PC-9 (cell line): ENCODE measurements around the gene WNT8B.

Source experiments
- EZH2 ChIP-seq: fragments of 200-600 bp; sonication (generic); IDR thresholded peaks from 2 replicates; pipeline ENCODE4 v1.8.0; 2017; ENCODE audit warnings: antibody characterized with exemption, low read depth
- TF ChIP-seq, protein P1 (sequence below): fragments of 200-600 bp; sonication (generic); conservative IDR thresholded peaks from 2 replicates; pipeline ENCODE4 v1.6.1; 2017; ENCODE audit warnings: mixed run types, antibody characterized with exemption, mild to moderate bottlenecking, moderate library complexity

- TF ChIP-seq, protein P1, sequence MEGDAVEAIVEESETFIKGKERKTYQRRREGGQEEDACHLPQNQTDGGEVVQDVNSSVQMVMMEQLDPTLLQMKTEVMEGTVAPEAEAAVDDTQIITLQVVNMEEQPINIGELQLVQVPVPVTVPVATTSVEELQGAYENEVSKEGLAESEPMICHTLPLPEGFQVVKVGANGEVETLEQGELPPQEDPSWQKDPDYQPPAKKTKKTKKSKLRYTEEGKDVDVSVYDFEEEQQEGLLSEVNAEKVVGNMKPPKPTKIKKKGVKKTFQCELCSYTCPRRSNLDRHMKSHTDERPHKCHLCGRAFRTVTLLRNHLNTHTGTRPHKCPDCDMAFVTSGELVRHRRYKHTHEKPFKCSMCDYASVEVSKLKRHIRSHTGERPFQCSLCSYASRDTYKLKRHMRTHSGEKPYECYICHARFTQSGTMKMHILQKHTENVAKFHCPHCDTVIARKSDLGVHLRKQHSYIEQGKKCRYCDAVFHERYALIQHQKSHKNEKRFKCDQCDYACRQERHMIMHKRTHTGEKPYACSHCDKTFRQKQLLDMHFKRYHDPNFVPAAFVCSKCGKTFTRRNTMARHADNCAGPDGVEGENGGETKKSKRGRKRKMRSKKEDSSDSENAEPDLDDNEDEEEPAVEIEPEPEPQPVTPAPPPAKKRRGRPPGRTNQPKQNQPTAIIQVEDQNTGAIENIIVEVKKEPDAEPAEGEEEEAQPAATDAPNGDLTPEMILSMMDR: no peak
- no peak for TF ChIP-seq EZH2
Measured at GRCh38 chr10:100427374-100427773, 35.4 kb upstream of the WNT8B start.
